Epithelial cell of alveolus of lung (primary cell): ENCODE data around the gene ENAH. TPM values are rescaled to one million over a fixed set of nuclear protein-coding genes. Genes with fewer than 3 reads are reported as not detected.

Experiments used
- total RNA-seq: library from RNA; depleted of rRNA; stranded (reverse); fragments of >200 nt; gene quantifications from 2 replicates; pipeline ENCODE4 v1.2.1, GENCODE V29; 2015

ENAH gene
- 54.0 and 82.1 TPM in 2 replicates for total RNA-seq

GRCh38 chr1:225652729-225653462 is at the start of gene ENAH:
Gene ENAH, minus strand, starts transcription at chr1:225653123. Its CDS starts 433 bp downstream, at chr1:225652690.

Other genes starting within 250 kb of the ENAH start
- gene LBR, start 225.1 kb downstream of the ENAH start, total RNA-seq, result 37.0 and 44.5 TPM in 2 replicates
- gene SRP9, start 124.7 kb upstream of the ENAH start, total RNA-seq, result 274 and 305 TPM in 2 replicates
- 21.9 and 73.9 TPM in 2 replicates for gene EPHX1, start 157.0 kb upstream of the ENAH start, total RNA-seq
- 10.0 and 25.4 TPM in 2 replicates for gene TMEM63A, start 229.3 kb upstream of the ENAH start, total RNA-seq
- not detected in 2 replicates for gene LEFTY1, start 236.0 kb upstream of the ENAH start, total RNA-seq